HCT116 (cell line): ENCODE measurements around the gene SLC6A18. TPM values are rescaled to one million over a fixed set of nuclear protein-coding genes. Genes with fewer than 3 reads are reported as not detected.

Source experiments
- ATAC-seq: fragments of 200-7000 bp; cut with Tn5 transposase; 2 replicates; pipeline ENCODE4 v1.9.1; 2020; ENCODE audit warnings: mild to moderate bottlenecking, moderate library complexity
- BruUV-seq: library from RNA; stranded (reverse); fragments of 400-500 nt; replicated peaks from 2 replicates; lab custom pipeline; 2021; lab: Mats Ljungman, UMichigan
- CTCF ChIA-PET: fragments of 300-600 bp; sonication (Branson Sonifier 250); formaldehyde crosslinking; loops from one replicate; lab custom pipeline; 2021; ENCODE audit warnings: antibody characterized with exemption; lab: Charles Lee
- POLR2A ChIA-PET: fragments of 300-600, 350-600 bp; sonication (Branson Sonifier 250); formaldehyde crosslinking; loops from one replicate; lab custom pipeline; 2021; ENCODE audit warnings: antibody characterized with exemption; lab: Charles Lee
- RAD21 ChIA-PET, 2 experiments: fragments of 300-600 bp; sonication (Branson Sonifier 250); formaldehyde crosslinking; loops; one replicate each; lab custom pipeline; 2023; ENCODE audit warnings: low total read pairs in 2 of 2; ENCODE audit not compliant: uncharacterized antibody in 2 of 2, unreplicated experiment in 2 of 2, low non-redundant PET in 1 of 2; lab: Charles Lee
- DNase-seq: peaks from one replicate; pipeline ENCODE4 v3.0.0-alpha.2; 2010; ENCODE audit warnings: low read depth, low spot score
- H2AFZ ChIP-seq: fragments of 200-600 bp; shearing (Covaris generic), sonication (generic); 2 replicates; pipeline ENCODE4 v1.6.1; 2017; ENCODE audit warnings: low read depth, mixed run types, mixed read lengths, antibody characterized with exemption, low read length; ENCODE audit not compliant: poor library complexity, severe bottlenecking
- H3K27ac ChIP-seq: 2 replicates; pipeline ENCODE4 v1.5.1; 2012; ENCODE audit warnings: low read depth, low read length
- H3K27me3 ChIP-seq: fragments of 200-600 bp; sonication (generic); 2 replicates; pipeline ENCODE4 v1.6.1; 2016; ENCODE audit warnings: mixed run types, low read length, mixed read lengths; ENCODE audit not compliant: insufficient read depth
- H3K36me3 ChIP-seq, 2 experiments: fragments of 200-500 bp in 1 of 2; fragments of 200-600 bp in 1 of 2; sonication (Bioruptor generic) in 1 of 2; sonication (generic) in 1 of 2; 2 replicates each; pipeline versions ENCODE4 v1.5.1 to v1.6.1; 2014 to 2016; ENCODE audit warnings: low read length in 2 of 2, inconsistent platforms in 1 of 2, mixed read lengths in 1 of 2, mixed run types in 1 of 2; ENCODE audit not compliant: insufficient read depth in 2 of 2, control insufficient read depth in 1 of 2
- H3K4me1 ChIP-seq, 2 experiments: fragments of 200-600 bp in 1 of 2; sonication (generic) in 1 of 2; 2 replicates each; pipeline versions ENCODE4 v1.5.1 to v1.6.1; 2012 to 2017; ENCODE audit warnings: low read length in 2 of 2, inconsistent platforms in 1 of 2, mild to moderate bottlenecking in 1 of 2, mixed read lengths in 1 of 2, mixed run types in 1 of 2, moderate library complexity in 1 of 2; ENCODE audit not compliant: insufficient read depth in 2 of 2, control insufficient read depth in 1 of 2
- H3K4me2 ChIP-seq: fragments of 200-600 bp; sonication (generic); 2 replicates; pipeline ENCODE4 v1.6.1; 2017; ENCODE audit warnings: mixed run types, low read length, mixed read lengths
- H3K4me3 ChIP-seq, 2 experiments: fragments of 200-600 bp in 1 of 2; sonication (generic) in 1 of 2; replicated peaks in 1 of 2; 2 replicates each; pipeline ENCODE4 v1.5.1; 2011 to 2016; ENCODE audit warnings: low read length in 2 of 2, control low read depth in 1 of 2, low read depth in 1 of 2, mild to moderate bottlenecking in 1 of 2, mixed read lengths in 1 of 2, mixed run types in 1 of 2
- H3K79me2 ChIP-seq: fragments of 200-600 bp; sonication (generic); 2 replicates; pipeline ENCODE4 v1.6.1; 2017; ENCODE audit warnings: mild to moderate bottlenecking, mixed run types, low read length, moderate library complexity, mixed read lengths; ENCODE audit not compliant: insufficient read depth
- H3K9ac ChIP-seq: fragments of 200-600 bp; sonication (generic); 2 replicates; pipeline ENCODE4 v1.6.1; 2016; ENCODE audit warnings: low read length, mixed read lengths
- H3K9me2 ChIP-seq: fragments of 200-600 bp; sonication (generic), shearing (Covaris generic); 2 replicates; pipeline ENCODE4 v1.6.1; 2017; ENCODE audit warnings: mixed run types, mild to moderate bottlenecking, moderate library complexity; ENCODE audit not compliant: insufficient read depth
- H3K9me3 ChIP-seq, 2 experiments: fragments of 200-500 bp in 1 of 2; fragments of 200-600 bp in 1 of 2; sonication (Bioruptor generic) in 1 of 2; sonication (generic) in 1 of 2; 2 replicates each; pipeline ENCODE4 v1.6.1; 2014 to 2017; ENCODE audit warnings: low read length in 2 of 2, mixed read lengths in 2 of 2, inconsistent platforms in 1 of 2, low read depth in 1 of 2, mild to moderate bottlenecking in 1 of 2, mixed run types in 1 of 2, moderate library complexity in 1 of 2; ENCODE audit not compliant: control insufficient read depth in 1 of 2, insufficient read depth in 1 of 2
- H4K20me1 ChIP-seq: fragments of 200-600 bp; sonication (generic), shearing (Covaris generic); 2 replicates; pipeline ENCODE4 v1.6.1; 2017; ENCODE audit warnings: mixed run types, mild to moderate bottlenecking, moderate library complexity; ENCODE audit not compliant: insufficient read depth
- EGR1 ChIP-seq: IDR thresholded peaks from 2 replicates; pipeline ENCODE4 v1.6.1; 2012; ENCODE audit warnings: low read depth
- ELF1 ChIP-seq: IDR thresholded peaks from 2 replicates; pipeline ENCODE4 v1.6.1; 2012; ENCODE audit warnings: low read depth, borderline replicate concordance
- FOSL1 ChIP-seq: IDR thresholded peaks from 2 replicates; pipeline ENCODE4 v1.6.1; 2012; ENCODE audit warnings: low read depth
- POLR2A ChIP-seq: IDR thresholded peaks from 2 replicates; pipeline ENCODE4 v1.7.0; 2011; ENCODE audit warnings: borderline replicate concordance; ENCODE audit not compliant: insufficient read depth, insufficient read length; ENCODE audit errors: extremely low read depth
- RAD21 ChIP-seq: IDR thresholded peaks from 2 replicates; pipeline ENCODE4 v1.6.1; 2012; ENCODE audit warnings: low read depth, mild to moderate bottlenecking
- SP1 ChIP-seq: IDR thresholded peaks from 2 replicates; pipeline ENCODE4 v1.6.1; 2012; ENCODE audit warnings: low read depth
- TCF7L2 ChIP-seq: IDR thresholded peaks from 2 replicates; pipeline ENCODE4 v1.7.0; 2011; ENCODE audit warnings: borderline replicate concordance, inconsistent platforms; ENCODE audit not compliant: insufficient read depth, insufficient read length; ENCODE audit errors: extremely low read depth
- YY1 ChIP-seq: IDR thresholded peaks from 2 replicates; pipeline ENCODE4 v1.6.1; 2011; ENCODE audit warnings: low read length, low read depth, moderate library complexity, mild to moderate bottlenecking; ENCODE audit not compliant: insufficient replicate concordance; ENCODE audit errors: extremely low read depth
- intact Hi-C: fragments of 100-400 bp; cut with micrococcal nuclease; formaldehyde crosslinking; loops from 2 replicates; pipeline ENCODE4 v1.10.0; 2022
- total RNA-seq: library from RNA; stranded (reverse); gene quantifications from one replicate; pipeline ENCODE4 v1.2.1, GENCODE V29; 2021; ENCODE audit not compliant: unreplicated experiment
- TF ChIP-seq, protein P1 (sequence below): IDR thresholded peaks from 2 replicates; pipeline ENCODE4 v1.6.1; 2012

Gene SLC6A18
- total RNA-seq, 1 experiment from 2014 or later: not detected

GRCh38 chr5:1276930-1277329 is 51.7 kb downstream of the SLC6A18 start:
- CTCF ChIA-PET: no interaction called here

DNA sequence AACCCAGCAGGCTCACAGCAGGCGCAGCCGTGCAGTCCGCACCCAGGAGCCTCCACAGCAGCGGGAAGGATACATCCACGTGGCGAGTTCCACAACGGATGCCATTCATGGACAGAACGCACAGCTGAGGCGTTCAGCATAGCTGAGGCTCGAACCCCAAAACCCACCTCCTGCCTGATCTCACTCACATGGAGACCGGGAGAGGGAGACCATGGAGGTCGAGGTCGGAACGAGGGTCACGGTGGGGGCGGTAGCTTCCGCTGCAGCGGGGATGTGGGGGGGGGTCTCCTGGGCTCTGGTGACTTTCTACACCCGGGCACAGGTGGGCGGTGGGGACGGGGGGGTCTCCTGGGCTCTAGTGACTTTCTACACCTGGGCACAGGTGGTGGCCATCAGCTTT is 52.1 kb downstream of the SLC6A18 start:
- Histone ChIP-seq H3K9me3 (no peaks in the 10 kb centered on the region), H3K79me2 (no peaks in the 10 kb centered on the region), H3K27me3 (no peaks in the 10 kb centered on the region), H3K36me3 (peaks cover 0 to 5% of the 10 kb centered on the region in 2 experiments; a peak in 1 of 4 replicates), H3K4me3 (no peak overlapping the region), H4K20me1 (no peaks in the 10 kb centered on the region), H3K4me1 (no peaks in the 10 kb centered on the region), H3K27ac (no peak overlapping the region), H3K9me2 (no peaks in the 10 kb centered on the region), H3K4me2 (no peak overlapping the region), H3K9ac (no peak overlapping the region), H2AFZ (no peak overlapping the region)
- DNase-seq: no peak
- no TSS peak for BruUV-seq
- intact Hi-C loops: no loop called here
- TF ChIP-seq POLR2A: no peak
- TF ChIP-seq TCF7L2: no peak
- no peak for TF ChIP-seq RAD21
- POLR2A ChIA-PET: no interaction called here
- RAD21 ChIA-PET: interaction anchor here in 1 of 2 experiments (0.6 kb wide), 1 partner anchor 50 kb away, joined by 4 read pairs; no protein-coding TSS in a partner anchor
- CTCF ChIA-PET: no interaction called here
- ATAC-seq: no peak

More at GRCh38 chr5:1276930-1277329, 51.7 kb downstream of the SLC6A18 start:
- intact Hi-C loops: no loop called here
- Histone ChIP-seq H3K79me2 (no peaks in the 10 kb centered on the region), H3K4me3 (no peak overlapping the region), H3K9ac (no peak overlapping the region), H3K36me3 (peaks cover 0 to 5% of the 10 kb centered on the region in 2 experiments; a peak in 1 of 4 replicates), H2AFZ (no peak overlapping the region), H3K27ac (no peak overlapping the region), H3K4me2 (no peak overlapping the region), H4K20me1 (no peaks in the 10 kb centered on the region), H3K27me3 (no peaks in the 10 kb centered on the region), H3K9me3 (no peaks in the 10 kb centered on the region), H3K9me2 (no peaks in the 10 kb centered on the region), H3K4me1 (no peaks in the 10 kb centered on the region)
- ChIA-PET POLR2A (no interaction called here), RAD21 (interaction anchor here in 1 of 2 experiments (0.6 kb wide), 1 partner anchor 51 kb away, joined by 4 read pairs; no protein-coding TSS in a partner anchor)
- ATAC-seq: no peak
- DNase-seq: no peak
- TF ChIP-seq ELF1 (no peak), SP1 (no peak), YY1 (no peak), FOSL1 (no peak), EGR1 (no peak)
- TF ChIP-seq, protein P1, sequence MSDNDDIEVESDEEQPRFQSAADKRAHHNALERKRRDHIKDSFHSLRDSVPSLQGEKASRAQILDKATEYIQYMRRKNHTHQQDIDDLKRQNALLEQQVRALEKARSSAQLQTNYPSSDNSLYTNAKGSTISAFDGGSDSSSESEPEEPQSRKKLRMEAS: no peak
- BruUV-seq: no TSS peak
